GM15510 (cell line): ENCODE data around the gene ABCA2.

Experiments used
- POLR2A ChIP-seq: IDR thresholded peaks from 3 replicates; pipeline ENCODE4 v1.6.1; 2011; ENCODE audit warnings: borderline replicate concordance; ENCODE audit not compliant: insufficient read length; ENCODE audit errors: extremely low read depth

Gene ABCA2

GRCh38 chr9:137068539-137069507 lies 40.8 kb upstream of the ABCA2 start:
- no peak for TF ChIP-seq POLR2A

GRCh38 chr9:137067860-137068538 lies 40.0 kb upstream of the ABCA2 start:
- TF ChIP-seq POLR2A = no peak

GRCh38 chr9:137066096-137066861 lies 38.2 kb upstream of the ABCA2 start:
- no peak for TF ChIP-seq POLR2A

DNA sequence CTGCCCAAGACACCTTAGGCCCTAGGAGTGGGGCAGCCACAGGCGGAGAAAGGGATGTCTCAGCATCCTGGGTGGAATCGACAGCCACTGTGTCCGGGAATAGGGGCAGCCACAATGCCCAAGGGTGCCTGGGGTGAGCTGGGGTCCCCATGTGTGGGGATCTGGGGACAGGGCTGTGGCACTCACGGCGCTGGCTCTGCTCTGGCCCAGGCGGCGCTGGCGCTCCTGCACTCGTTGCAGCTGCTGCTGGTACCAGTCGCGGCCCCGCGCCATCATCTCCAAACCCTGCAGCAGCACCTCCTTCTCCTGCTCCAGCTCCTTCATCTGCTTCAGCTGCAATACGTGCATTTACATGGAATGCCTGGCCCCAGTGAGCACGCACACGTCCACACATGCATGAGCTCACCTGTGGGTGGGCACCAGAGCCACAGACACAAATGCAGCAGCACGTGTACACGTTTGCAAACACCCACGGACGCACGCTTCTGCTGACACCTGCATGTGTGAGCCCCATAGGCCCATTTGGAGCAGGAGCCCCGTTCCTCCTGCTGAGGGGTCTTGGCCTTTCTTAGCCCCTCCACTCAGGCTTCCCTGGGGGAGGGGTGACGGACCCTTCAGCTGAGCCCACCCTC lies 37.4 kb upstream of the ABCA2 start:
- no peak for TF ChIP-seq POLR2A

DNA sequence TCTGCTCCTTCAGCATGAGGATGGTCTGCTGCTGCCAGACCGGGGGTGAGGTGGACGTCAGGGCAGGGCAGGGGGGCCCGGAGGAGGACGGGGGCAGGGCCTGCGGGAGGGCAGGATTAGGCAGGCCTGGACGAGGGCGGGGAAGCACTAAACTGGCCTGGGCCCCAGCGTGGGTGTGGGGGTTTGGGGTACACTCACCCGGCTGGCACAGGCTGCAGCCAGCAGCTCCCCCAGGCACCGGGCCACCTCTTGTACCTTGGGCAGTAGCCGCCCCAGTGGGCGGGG lies 36.8 kb upstream of the ABCA2 start:
- no peak for TF ChIP-seq POLR2A

GRCh38 chr9:137064027-137064879 lies 36.2 kb upstream of the ABCA2 start:
- TF ChIP-seq POLR2A = no peak

DNA sequence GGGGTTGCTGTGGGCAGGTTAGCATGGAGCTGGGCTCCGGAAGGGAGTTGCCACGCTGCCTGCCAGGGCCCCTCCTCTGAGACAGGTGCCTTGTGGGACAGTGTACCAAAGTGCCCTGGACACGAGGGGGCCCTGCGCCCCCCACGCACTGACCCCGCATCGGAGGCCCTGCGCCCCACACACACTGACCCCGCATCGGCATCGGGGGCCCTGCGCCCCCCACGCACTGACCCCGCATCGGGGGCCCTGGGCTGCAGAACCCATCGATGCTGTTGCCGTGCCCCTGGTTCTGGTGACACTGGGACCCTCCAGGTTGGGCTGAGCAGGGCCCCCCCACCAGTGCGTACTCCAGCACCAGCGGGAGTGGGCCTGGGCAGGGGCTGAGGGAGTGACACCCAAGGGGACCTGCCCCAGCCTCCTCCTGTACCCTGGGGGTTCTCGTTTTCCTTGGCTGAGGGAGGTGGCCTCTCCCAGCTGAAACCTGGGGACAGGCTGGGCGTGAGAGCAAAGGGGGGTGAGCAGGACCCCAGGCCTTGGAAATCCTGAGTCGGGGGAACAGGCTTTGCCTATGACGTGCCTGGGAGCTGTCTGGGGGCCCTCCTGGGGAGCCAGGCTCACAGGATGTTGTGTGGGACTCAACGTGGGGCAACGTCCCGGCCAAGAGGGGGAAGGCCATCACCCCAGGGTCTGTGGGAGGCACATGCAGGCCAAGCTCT lies 35.4 kb upstream of the ABCA2 start:
- no peak for TF ChIP-seq POLR2A

GRCh38 chr9:137062384-137062783 lies 34.3 kb upstream of the ABCA2 start:
- TF ChIP-seq POLR2A = no peak

DNA sequence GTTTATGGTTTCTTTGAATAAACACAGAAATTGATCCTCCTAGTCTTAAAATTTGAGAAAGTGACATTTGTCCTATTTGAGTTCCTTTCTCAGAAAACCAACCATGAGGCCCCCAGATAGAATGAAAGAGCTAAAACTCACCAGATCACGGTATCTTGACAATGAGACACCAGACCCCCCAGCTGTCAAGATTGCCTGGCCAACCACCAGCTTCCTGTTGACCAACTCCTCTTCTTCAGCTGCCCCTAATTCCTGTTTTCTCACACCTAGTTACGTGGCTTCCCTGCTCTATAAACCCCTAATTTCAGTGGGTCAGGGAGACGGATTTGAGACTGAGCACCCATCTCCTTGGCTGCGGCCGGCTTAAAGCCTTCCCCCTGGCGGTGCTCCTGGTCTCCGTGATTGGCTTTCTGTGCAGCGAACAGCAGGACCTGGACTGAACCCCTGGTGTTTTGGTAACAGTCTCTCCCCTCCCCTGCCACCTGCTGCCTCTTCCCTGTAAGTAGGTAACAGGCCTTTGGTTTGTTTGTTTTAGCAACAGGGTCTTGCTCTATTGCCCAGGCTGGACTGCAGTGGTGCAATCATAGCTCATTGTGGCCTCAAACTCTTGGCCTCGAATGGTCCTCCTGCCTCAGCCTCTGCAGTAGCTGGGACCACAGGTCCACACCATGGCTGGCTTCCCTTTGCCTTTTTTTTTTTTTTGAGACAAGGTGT lies 30.6 kb upstream of the ABCA2 start:
- no peak for TF ChIP-seq POLR2A

DNA sequence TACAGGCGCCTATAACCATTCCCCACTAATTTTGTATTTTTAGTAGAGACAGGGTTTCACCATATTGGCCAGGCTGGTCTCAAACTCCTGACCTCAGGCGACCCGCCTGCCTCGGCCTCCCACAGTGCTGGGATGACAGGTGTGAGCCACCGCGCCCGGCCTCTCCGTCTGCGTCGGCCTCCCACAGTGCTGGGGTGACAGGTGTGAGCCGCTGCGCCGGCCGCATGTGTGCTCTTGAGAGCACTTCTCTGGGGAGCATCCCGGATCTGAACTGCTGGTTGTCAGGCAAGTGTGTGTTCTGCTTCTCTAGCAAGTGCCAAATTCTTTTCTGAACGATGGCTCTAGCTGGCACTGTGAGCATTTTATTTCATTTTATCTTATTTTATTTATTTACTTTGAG lies 29.5 kb upstream of the ABCA2 start:
- TF ChIP-seq POLR2A = no peak

GRCh38 chr9:137056739-137057415 lies 28.8 kb upstream of the ABCA2 start:
- no peak for TF ChIP-seq POLR2A

GRCh38 chr9:137055385-137056364 lies 27.6 kb upstream of the ABCA2 start:
- TF ChIP-seq POLR2A = no peak

GRCh38 chr9:137054932-137055384 lies 26.9 kb upstream of the ABCA2 start:
- no peak for TF ChIP-seq POLR2A
